ENCODE results near the gene RPL15.

Gene RPL15

GRCh38 chr3:23884481-23884880, 32.5 kb upstream of the RPL15 start:
- Histone ChIP-seq H3K4me2 (no peak overlapping the region), H3K9me3 (replicated peaks in 1 of 11) (peaks cover 0 to 17% (median 11%) of the 10 kb centered on the region in 11 experiments; a peak in 14 of 22 replicates), H3K4me3 (no peak overlapping the region), H3K27me3 (no peaks in the 10 kb centered on the region), H3K4me1 (peaks cover 4 to 15% (median 7%) of the 10 kb centered on the region in 10 experiments; a peak in 14 of 20 replicates), H3K9ac (no peak overlapping the region), H4K20me1 (peaks cover 51 to 100% (median 96%) of the 10 kb centered on the region in 11 experiments), H3K27ac (no peak overlapping the region), H3K36me3 (peaks cover 33 to 78% (median 53%) of the 10 kb centered on the region in 11 experiments)
- TF ChIP-seq Cebpa-rat (IDR thresholded peaks at IDR 0.05): no peak

- Histone ChIP-seq H4K20me1 (peaks cover 53 to 100% (median 96%) of the 10 kb centered on the region in 11 experiments), H3K27ac (no peak overlapping the region), H3K9me3 (replicated peaks in 1 of 11) (peaks cover 0 to 16% (median 10%) of the 10 kb centered on the region in 11 experiments; a peak in 13 of 22 replicates), H3K4me2 (no peak overlapping the region), H3K27me3 (no peaks in the 10 kb centered on the region), H3K36me3 (peaks cover 39 to 81% (median 56%) of the 10 kb centered on the region in 11 experiments), H3K4me1 (peaks cover 4 to 17% (median 9%) of the 10 kb centered on the region in 10 experiments; a peak in 14 of 20 replicates), H3K4me3 (no peak overlapping the region), H3K9ac (no peak overlapping the region)
- TF ChIP-seq Cebpa-rat (IDR thresholded peaks at IDR 0.05): no peak
These were observed 31.7 kb upstream of the RPL15 start for GRCh38 chr3:23885210-23885609.

- Histone ChIP-seq H3K4me3 (no peak overlapping the region), H3K9ac (no peak overlapping the region), H3K4me2 (no peak overlapping the region), H3K27me3 (no peaks in the 10 kb centered on the region), H3K4me1 (peaks cover 0 to 17% (median 8%) of the 10 kb centered on the region in 10 experiments; a peak in 13 of 20 replicates), H3K36me3 (peaks cover 44 to 81% (median 58%) of the 10 kb centered on the region in 11 experiments), H3K9me3 (replicated peaks in 1 of 11) (peaks cover 0 to 15% (median 6%) of the 10 kb centered on the region in 11 experiments; a peak in 13 of 22 replicates), H4K20me1 (peaks cover 53 to 100% (median 87%) of the 10 kb centered on the region in 11 experiments), H3K27ac (0 out of 22 replicates have a peak overlapping the region, but pooled peaks of 1 of the 11 experiments have one; percentile 0)
- TF ChIP-seq Cebpa-rat (IDR thresholded peaks at IDR 0.05): no peak
These were observed 30.6 kb upstream of the RPL15 start for GRCh38 chr3:23886311-23886710.

GRCh38 chr3:23888617-23889228, 28.2 kb upstream of the RPL15 start:
- peak overlapping the region in 1 of 11 experiments; percentile 39; a peak in 1 of 22 replicates for H3K9ac ChIP-seq
- peak overlapping the region in 3 of 11 experiments; percentile 1 to 11 (median 4); a peak in 1 of 22 replicates for H3K27ac ChIP-seq
- no peaks in the 10 kb centered on the region for H3K9me3 ChIP-seq (replicated peaks in 1 of 11)
- H3K4me3 ChIP-seq: no peak overlapping the region
- peaks cover 41 to 100% (median 66%) of the 10 kb centered on the region in 11 experiments for H4K20me1 ChIP-seq
- peaks cover 0 to 17% (median 8%) of the 10 kb centered on the region in 10 experiments; a peak in 13 of 20 replicates for H3K4me1 ChIP-seq
- no peak for TF ChIP-seq Cebpa-rat (IDR thresholded peaks at IDR 0.05)
- peak overlapping the region in 5 of 11 experiments; percentile 32 to 52 (median 41); a peak in 7 of 22 replicates for H3K4me2 ChIP-seq
- no peaks in the 10 kb centered on the region for H3K27me3 ChIP-seq
- peaks cover 46 to 81% (median 59%) of the 10 kb centered on the region in 11 experiments for H3K36me3 ChIP-seq

DNA sequence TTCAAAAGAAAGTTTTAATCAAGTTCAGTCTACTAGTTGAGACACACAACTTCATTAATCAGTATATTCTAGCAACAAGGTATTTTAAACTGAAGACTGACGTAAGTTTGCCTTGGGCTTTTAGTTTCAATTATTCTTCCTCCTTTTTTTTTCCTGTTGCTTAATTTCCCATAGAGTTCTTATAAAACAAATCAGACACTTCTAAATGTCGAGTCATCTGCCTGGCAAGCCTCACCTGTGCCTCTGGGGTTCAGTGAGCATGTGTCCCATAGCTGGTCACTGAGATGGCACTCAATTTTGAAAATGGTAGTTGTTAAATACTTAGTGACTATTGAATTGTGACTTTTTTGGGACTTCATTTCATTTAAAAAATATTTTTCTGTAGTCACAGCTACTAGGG, 27.5 kb upstream of the RPL15 start:
- Histone ChIP-seq H3K4me3 (no peak overlapping the region), H3K4me2 (peak overlapping the region in 5 of 11 experiments; percentile 32 to 52 (median 41); a peak in 8 of 22 replicates), H3K36me3 (peaks cover 50 to 82% (median 66%) of the 10 kb centered on the region in 11 experiments)

DNA sequence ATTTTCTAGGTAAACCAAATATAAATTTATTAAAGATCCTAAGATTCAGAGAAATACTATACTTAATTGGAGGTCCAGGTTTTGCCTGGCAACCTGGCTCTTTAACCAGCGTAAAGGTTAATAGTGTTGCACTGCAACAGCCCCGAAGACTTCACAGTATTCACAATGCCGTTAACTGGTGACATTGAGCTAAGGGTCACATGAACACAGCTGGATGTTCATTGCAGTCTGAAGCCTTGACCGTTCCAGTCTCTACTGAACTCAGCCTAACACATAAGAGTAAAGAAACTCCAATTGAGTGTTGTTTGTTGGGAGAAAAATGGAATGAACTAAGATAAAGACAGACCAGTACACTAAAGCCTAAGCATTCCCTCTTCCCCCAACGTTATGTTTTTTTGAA, 27.0 kb upstream of the RPL15 start:
- Histone ChIP-seq H3K9me3 (replicated peaks in 1 of 11) (no peaks in the 10 kb centered on the region), H3K4me1 (peaks cover 0 to 17% (median 8%) of the 10 kb centered on the region in 10 experiments; a peak in 13 of 20 replicates), H3K27ac (peak overlapping the region in 2 of 11 experiments; percentile 1 to 31; a peak in 2 of 22 replicates), H4K20me1 (peaks cover 36 to 100% (median 54%) of the 10 kb centered on the region in 11 experiments), H3K27me3 (no peaks in the 10 kb centered on the region), H3K9ac (no peak overlapping the region), H3K4me2 (no peak overlapping the region), H3K36me3 (peaks cover 55 to 84% (median 71%) of the 10 kb centered on the region in 11 experiments), H3K4me3 (no peak overlapping the region)
- TF ChIP-seq Cebpa-rat (IDR thresholded peaks at IDR 0.05): no peak

More for the DNA sequence above, 27.5 kb upstream of the RPL15 start:
- H4K20me1 ChIP-seq: peaks cover 39 to 100% (median 59%) of the 10 kb centered on the region in 11 experiments
- peaks cover 0 to 17% (median 8%) of the 10 kb centered on the region in 10 experiments; a peak in 13 of 20 replicates for H3K4me1 ChIP-seq
- H3K9me3 ChIP-seq (replicated peaks in 1 of 11): no peaks in the 10 kb centered on the region
- H3K9ac ChIP-seq: peak overlapping the region in 3 of 11 experiments; percentile 11 to 39 (median 26); a peak in 3 of 22 replicates
- peak overlapping the region in 5 of 11 experiments; percentile 1 to 31 (median 6); a peak in 3 of 22 replicates for H3K27ac ChIP-seq
- TF ChIP-seq Cebpa-rat (IDR thresholded peaks at IDR 0.05): no peak
- H3K27me3 ChIP-seq: no peaks in the 10 kb centered on the region

GRCh38 chr3:23894254-23895061, 22.5 kb upstream of the RPL15 start:
- Histone ChIP-seq H3K4me2 (no peak overlapping the region), H3K27ac (no peak overlapping the region), H4K20me1 (peaks cover 2 to 69% (median 9%) of the 10 kb centered on the region in 11 experiments; a peak in 14 of 22 replicates), H3K4me3 (no peak overlapping the region), H3K27me3 (no peaks in the 10 kb centered on the region), H3K36me3 (peaks cover 70 to 97% (median 90%) of the 10 kb centered on the region in 11 experiments), H3K4me1 (peaks cover 0 to 3% (median 2%) of the 10 kb centered on the region in 10 experiments; a peak in 13 of 20 replicates), H3K9ac (no peak overlapping the region), H3K9me3 (replicated peaks in 1 of 11) (peaks cover 0 to 12% (median 9%) of the 10 kb centered on the region in 11 experiments; a peak in 14 of 22 replicates)
- TF ChIP-seq Cebpa-rat (IDR thresholded peaks at IDR 0.05): no peak

DNA sequence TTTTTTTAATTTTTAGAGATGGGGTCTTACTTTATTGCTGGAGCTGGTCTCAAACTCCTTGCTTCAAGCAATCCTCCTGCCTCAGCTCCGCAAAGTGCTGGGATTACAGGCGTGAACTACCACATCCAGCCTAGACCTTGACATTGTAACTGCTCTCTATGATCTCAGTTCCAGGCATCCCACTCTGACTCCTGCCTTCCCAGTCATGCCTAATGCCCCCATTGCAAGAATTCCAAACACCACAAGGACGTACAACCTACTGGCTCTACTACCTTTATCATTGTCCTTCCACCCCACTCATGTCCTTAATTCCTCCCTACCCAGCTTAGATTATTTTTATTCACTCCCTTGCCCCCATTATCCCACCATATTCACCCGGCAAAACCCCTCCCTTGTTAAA, 21.8 kb upstream of the RPL15 start:
- Histone ChIP-seq H3K27ac (no peak overlapping the region), H3K4me2 (no peak overlapping the region), H3K36me3 (peaks cover 70 to 97% (median 90%) of the 10 kb centered on the region in 11 experiments), H4K20me1 (peaks cover 0 to 62% (median 7%) of the 10 kb centered on the region in 11 experiments; a peak in 10 of 22 replicates), H3K4me3 (no peak overlapping the region), H3K4me1 (no peaks in the 10 kb centered on the region), H3K9me3 (replicated peaks in 1 of 11) (peaks cover 0 to 12% (median 9%) of the 10 kb centered on the region in 11 experiments; a peak in 14 of 22 replicates), H3K27me3 (no peaks in the 10 kb centered on the region), H3K9ac (no peak overlapping the region)
- TF ChIP-seq Cebpa-rat (IDR thresholded peaks at IDR 0.05): no peak
